Measurements from ENCODE around the gene PRKAB1. TPM values are rescaled to one million over a fixed set of nuclear protein-coding genes. Genes with fewer than 3 reads are reported as not detected.
"Not testable (repeated sequence)": the region's sequence is repeated elsewhere in the genome, so short reads cannot be mapped to it uniquely, and the experiment has no call there.

The PRKAB1 gene
- 34.5 and 37.3 TPM in 2 replicates for total RNA-seq (2022)
- percentile 87 among the genes with signal in this experiment for Bru-seq, nascent RNA
- BruChase-seq, experiment 1, labeled RNA remaining after a 2-hour chase = percentile 82 among the genes with signal in this experiment
- BruChase-seq, experiment 2, labeled RNA remaining after a 6-hour chase = percentile 82 among the genes with signal in this experiment
- long read RNA-seq, full-length matches to known transcripts = 108 of 112 reads
- long read RNA-seq, partial matches to known transcripts = 0 of 112 reads
- long read RNA-seq, other reads (novel, unspliced or antisense) = 4 of 112 reads

GRCh38 chr12:119667577-119668323 lies at the start of gene PRKAB1:
PRKAB1 (plus strand) TSS chr12:119668133; CDS start chr12:119668245, 112 bp downstream.
- Mint-ChIP-seq H3K9me3 (ENCODE audit: unreplicated experiment) (no peaks in the 10 kb centered on the region), H3K27ac (ENCODE audit: unreplicated experiment) (peak within 1 kb of the TSS; percentile 89), H3K27me3 (ENCODE audit: insufficient read depth, unreplicated experiment) (no peaks in the 10 kb centered on the region), H3K4me3 (ENCODE audit: unreplicated experiment) (peak within 1 kb of the TSS; percentile 86), H3K36me3 (ENCODE audit: insufficient read depth, unreplicated experiment) (peaks cover 15% of the 10 kb centered on the region), H3K4me1 (ENCODE audit: low read depth, unreplicated experiment) (peaks cover 12% of the 10 kb centered on the region)
- no peaks in the 10 kb centered on the region for H3K27me3 ChIP-seq (replicated peaks; ENCODE audit: control insufficient read depth, insufficient read depth, low read length)
- POLR2A ChIA-PET = interaction anchor here (1.0 kb wide), 1 partner anchor 9 kb away, joined by 3 read pairs; no protein-coding TSS in a partner anchor
- H3K36me3 ChIP-seq (ENCODE audit: control insufficient read depth, insufficient read depth, low read length) = no peaks in the 10 kb centered on the region
- BruUV-seq (replicated peaks) = no TSS peak
- DNase-seq = peak; percentile 97
- peak; percentile 71 to 80 for TF ChIP-seq CTCF (IDR thresholded peaks at IDR 0.05; ENCODE audit: insufficient read depth in 1 of 2, low read depth in 1 of 2, low read length in 1 of 2, severe bottlenecking in 1 of 2, unreplicated experiment in 1 of 2)
- H3K9me3 ChIP-seq = no peaks in the 10 kb centered on the region
- CTCF ChIA-PET = interaction anchor here (0.6 to 1.0 kb wide), 7 partner anchors 9 to 1483 kb away, joined by 3 to 11 read pairs (median 4); partner anchors contain the start of gene BICDL1
- intact Hi-C loops (cut with micrococcal nuclease; ENCODE audit: unreplicated experiment) = loop anchor here (1.0 kb wide), 1 partner anchor 8 kb away; no protein-coding TSS in a partner anchor
- peak within 1 kb of the TSS; percentile 95 for H3K4me3 ChIP-seq (ENCODE audit: low read depth, low read length)
- H3K4me1 ChIP-seq = peaks cover 33% of the 10 kb centered on the region

GRCh38 chr12:119618328-119618896 lies 49.5 kb upstream of the PRKAB1 start:
- intact Hi-C loops (cut with micrococcal nuclease; ENCODE audit: unreplicated experiment); H3K4me1 Mint-ChIP-seq (ENCODE audit: low read depth, unreplicated experiment); BruUV-seq (replicated peaks); CTCF ChIA-PET; H3K36me3 ChIP-seq (ENCODE audit: control insufficient read depth, insufficient read depth, low read length); H3K9me3 ChIP-seq; H3K4me1 ChIP-seq; H3K4me3 ChIP-seq (ENCODE audit: low read depth, low read length); H3K36me3 Mint-ChIP-seq (ENCODE audit: insufficient read depth, unreplicated experiment); H3K27me3 ChIP-seq (replicated peaks; ENCODE audit: control insufficient read depth, insufficient read depth, low read length); H3K9me3 Mint-ChIP-seq (ENCODE audit: unreplicated experiment); POLR2A ChIA-PET; H3K4me3 Mint-ChIP-seq (ENCODE audit: unreplicated experiment); H3K27ac Mint-ChIP-seq (ENCODE audit: unreplicated experiment); DNase-seq: not testable (repeated sequence)
- peaks cover 14% of the 10 kb centered on the region for H3K27me3 Mint-ChIP-seq (ENCODE audit: insufficient read depth, unreplicated experiment)

- Mint-ChIP-seq H3K4me3 (ENCODE audit: unreplicated experiment) (no peak overlapping the region), H3K4me1 (ENCODE audit: low read depth, unreplicated experiment) (no peaks in the 10 kb centered on the region), H3K36me3 (ENCODE audit: insufficient read depth, unreplicated experiment) (no peaks in the 10 kb centered on the region), H3K9me3 (ENCODE audit: unreplicated experiment) (peaks cover 10% of the 10 kb centered on the region), H3K27me3 (ENCODE audit: insufficient read depth, unreplicated experiment) (peaks cover 9% of the 10 kb centered on the region), H3K27ac (ENCODE audit: unreplicated experiment) (no peak overlapping the region)
- no peak for DNase-seq
- intact Hi-C loops (cut with micrococcal nuclease; ENCODE audit: unreplicated experiment) = no loop called here
- H3K4me3 ChIP-seq (ENCODE audit: low read depth, low read length) = no peak overlapping the region
- ChIA-PET CTCF (interaction anchor here (0.6 kb wide), 1 partner anchor 38 kb away, joined by 4 read pairs; no protein-coding TSS in a partner anchor), POLR2A (no interaction called here)
- 0 out of 2 replicates have a peak, but pooled peaks cover 4% of the 10 kb centered on the region for H3K9me3 ChIP-seq
- BruUV-seq (replicated peaks) = no TSS peak
- H3K27me3 ChIP-seq (replicated peaks; ENCODE audit: control insufficient read depth, insufficient read depth, low read length) = no peaks in the 10 kb centered on the region
- TF ChIP-seq CTCF (IDR thresholded peaks at IDR 0.05; ENCODE audit: insufficient read depth in 1 of 2, low read depth in 1 of 2, low read length in 1 of 2, severe bottlenecking in 1 of 2, unreplicated experiment in 1 of 2) = no peak
- H3K4me1 ChIP-seq = no peaks in the 10 kb centered on the region
- H3K36me3 ChIP-seq (ENCODE audit: control insufficient read depth, insufficient read depth, low read length) = no peaks in the 10 kb centered on the region
These were observed 47.4 kb upstream of the PRKAB1 start for GRCh38 chr12:119620490-119620889.
